PC-3 (cell line): Measurements from ENCODE around the gene PRR13.

Experiments used
- CTCF ChIP-seq: fragments of 300-600 bp; sonication (generic); conservative IDR thresholded peaks from 2 replicates; pipeline ENCODE4 v1.5.1; 2017; ENCODE audit warnings: antibody characterized with exemption, low read depth, mild to moderate bottlenecking, low read length
- EZH2phosphoT487 ChIP-seq: fragments of 300-600 bp; sonication (generic); IDR thresholded peaks from 2 replicates; pipeline ENCODE4 v1.6.1; 2018; ENCODE audit warnings: mild to moderate bottlenecking, antibody characterized with exemption, low read length, borderline replicate concordance

DNA sequence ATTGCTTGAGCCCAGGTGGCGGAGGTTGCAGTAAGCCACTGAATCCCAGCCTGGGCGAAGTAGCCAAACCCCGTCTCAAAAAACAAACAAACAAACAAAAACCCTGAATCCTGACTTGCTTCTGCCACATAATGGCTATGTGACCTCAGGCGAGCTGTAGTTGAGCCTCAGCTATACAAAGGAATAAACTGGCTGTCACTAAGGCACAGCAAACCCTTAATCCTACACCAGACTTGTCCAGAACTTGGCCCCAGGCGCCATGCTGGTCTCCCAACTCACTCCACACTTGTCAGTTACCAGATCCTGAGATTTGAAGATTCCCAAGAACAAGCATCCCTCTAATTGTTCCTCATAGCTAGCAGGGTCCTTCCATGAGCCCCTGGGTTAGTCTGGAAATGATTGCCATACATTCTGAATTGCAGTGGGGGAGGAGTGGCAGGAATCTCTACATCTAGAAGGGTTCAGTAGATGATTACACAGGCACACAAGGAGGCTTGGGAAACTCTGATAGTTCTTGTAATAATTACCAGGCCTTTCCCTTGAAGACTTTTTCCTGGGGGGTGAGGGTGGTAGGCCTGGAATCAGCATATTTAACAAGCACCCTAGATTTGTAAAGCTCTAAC lies 47.8 kb downstream of the PRR13 start:
- no peak for TF ChIP-seq CTCF
- no peak for TF ChIP-seq EZH2phosphoT487
